Endothelial cell (in vitro differentiated cells): ENCODE data around the gene ALCAM. TPM values are rescaled to one million over a fixed set of nuclear protein-coding genes. Genes with fewer than 3 reads are reported as not detected.

Experiments
- DNase-seq: peaks from one replicate; pipeline ENCODE4 v3.0.0; 2021; ENCODE audit warnings: low spot score
- H3K27ac Mint-ChIP-seq: one replicate; pipeline ENCODE4 v1.8.0; 2021; ENCODE audit warnings: mixed read lengths, inconsistent platforms; ENCODE audit not compliant: unreplicated experiment
- H3K27me3 Mint-ChIP-seq: one replicate; pipeline ENCODE4 v1.8.0; 2021; ENCODE audit warnings: mild to moderate bottlenecking, moderate library complexity, mixed read lengths, inconsistent platforms; ENCODE audit not compliant: unreplicated experiment
- H3K36me3 Mint-ChIP-seq: one replicate; pipeline ENCODE4 v1.8.0; 2021; ENCODE audit warnings: mild to moderate bottlenecking, low read depth, mixed read lengths, inconsistent platforms; ENCODE audit not compliant: unreplicated experiment
- H3K4me1 Mint-ChIP-seq: one replicate; pipeline ENCODE4 v1.8.0; 2021; ENCODE audit warnings: mild to moderate bottlenecking, mixed read lengths, inconsistent platforms; ENCODE audit not compliant: unreplicated experiment
- H3K4me3 Mint-ChIP-seq: one replicate; pipeline ENCODE4 v1.8.0; 2021; ENCODE audit warnings: mild to moderate bottlenecking, mixed read lengths, inconsistent platforms; ENCODE audit not compliant: unreplicated experiment
- H3K9me3 Mint-ChIP-seq: one replicate; pipeline ENCODE4 v1.8.0; 2021; ENCODE audit warnings: mixed read lengths, inconsistent platforms; ENCODE audit not compliant: unreplicated experiment
- total RNA-seq: library from RNA; stranded (reverse); fragmentation: NEBNext Ultra II Directional; extraction: Animal tissue kit (Norgen Biotek cat#: 25700); gene quantifications from one replicate; pipeline ENCODE4 v1.2.1, GENCODE V29; 2021; ENCODE audit not compliant: unreplicated experiment
- TF ChIP-seq, protein P1 (sequence below): fragments of 200-600 bp; sonication (generic); IDR thresholded peaks from one replicate; pipeline ENCODE4 v1.5.0; 2021; ENCODE audit warnings: antibody characterized with exemption; ENCODE audit not compliant: unreplicated experiment

The ALCAM gene
- total RNA-seq, 1 donor from 2014 or later = 14.0 TPM

GRCh38 chr3:105537371-105538080, 170.8 kb downstream of the ALCAM start:
- Mint-ChIP-seq H3K9me3 (no peaks in the 10 kb centered on the region), H3K4me3 (no peak overlapping the region), H3K27me3 (no peaks in the 10 kb centered on the region), H3K27ac (no peak overlapping the region), H3K36me3 (no peaks in the 10 kb centered on the region), H3K4me1 (no peaks in the 10 kb centered on the region)
- no peak for DNase-seq
- TF ChIP-seq, protein P1, sequence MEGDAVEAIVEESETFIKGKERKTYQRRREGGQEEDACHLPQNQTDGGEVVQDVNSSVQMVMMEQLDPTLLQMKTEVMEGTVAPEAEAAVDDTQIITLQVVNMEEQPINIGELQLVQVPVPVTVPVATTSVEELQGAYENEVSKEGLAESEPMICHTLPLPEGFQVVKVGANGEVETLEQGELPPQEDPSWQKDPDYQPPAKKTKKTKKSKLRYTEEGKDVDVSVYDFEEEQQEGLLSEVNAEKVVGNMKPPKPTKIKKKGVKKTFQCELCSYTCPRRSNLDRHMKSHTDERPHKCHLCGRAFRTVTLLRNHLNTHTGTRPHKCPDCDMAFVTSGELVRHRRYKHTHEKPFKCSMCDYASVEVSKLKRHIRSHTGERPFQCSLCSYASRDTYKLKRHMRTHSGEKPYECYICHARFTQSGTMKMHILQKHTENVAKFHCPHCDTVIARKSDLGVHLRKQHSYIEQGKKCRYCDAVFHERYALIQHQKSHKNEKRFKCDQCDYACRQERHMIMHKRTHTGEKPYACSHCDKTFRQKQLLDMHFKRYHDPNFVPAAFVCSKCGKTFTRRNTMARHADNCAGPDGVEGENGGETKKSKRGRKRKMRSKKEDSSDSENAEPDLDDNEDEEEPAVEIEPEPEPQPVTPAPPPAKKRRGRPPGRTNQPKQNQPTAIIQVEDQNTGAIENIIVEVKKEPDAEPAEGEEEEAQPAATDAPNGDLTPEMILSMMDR = no peak

GRCh38 chr3:105538483-105538882, 171.8 kb downstream of the ALCAM start:
- Mint-ChIP-seq H3K9me3 (no peaks in the 10 kb centered on the region), H3K27ac (no peak overlapping the region), H3K36me3 (no peaks in the 10 kb centered on the region), H3K4me1 (no peaks in the 10 kb centered on the region), H3K4me3 (no peak overlapping the region), H3K27me3 (no peaks in the 10 kb centered on the region)
- no peak for DNase-seq
- TF ChIP-seq, protein P1 = no peak

- H3K4me1 Mint-ChIP-seq = no peaks in the 10 kb centered on the region
- DNase-seq = no peak
- H3K36me3 Mint-ChIP-seq = no peaks in the 10 kb centered on the region
- no peaks in the 10 kb centered on the region for H3K27me3 Mint-ChIP-seq
- H3K4me3 Mint-ChIP-seq = no peak overlapping the region
- H3K9me3 Mint-ChIP-seq = no peaks in the 10 kb centered on the region
- H3K27ac Mint-ChIP-seq = no peak overlapping the region
- TF ChIP-seq, protein P1 = no peak
Observed at GRCh38 chr3:105539897-105540296, 173.2 kb downstream of the ALCAM start.

DNA sequence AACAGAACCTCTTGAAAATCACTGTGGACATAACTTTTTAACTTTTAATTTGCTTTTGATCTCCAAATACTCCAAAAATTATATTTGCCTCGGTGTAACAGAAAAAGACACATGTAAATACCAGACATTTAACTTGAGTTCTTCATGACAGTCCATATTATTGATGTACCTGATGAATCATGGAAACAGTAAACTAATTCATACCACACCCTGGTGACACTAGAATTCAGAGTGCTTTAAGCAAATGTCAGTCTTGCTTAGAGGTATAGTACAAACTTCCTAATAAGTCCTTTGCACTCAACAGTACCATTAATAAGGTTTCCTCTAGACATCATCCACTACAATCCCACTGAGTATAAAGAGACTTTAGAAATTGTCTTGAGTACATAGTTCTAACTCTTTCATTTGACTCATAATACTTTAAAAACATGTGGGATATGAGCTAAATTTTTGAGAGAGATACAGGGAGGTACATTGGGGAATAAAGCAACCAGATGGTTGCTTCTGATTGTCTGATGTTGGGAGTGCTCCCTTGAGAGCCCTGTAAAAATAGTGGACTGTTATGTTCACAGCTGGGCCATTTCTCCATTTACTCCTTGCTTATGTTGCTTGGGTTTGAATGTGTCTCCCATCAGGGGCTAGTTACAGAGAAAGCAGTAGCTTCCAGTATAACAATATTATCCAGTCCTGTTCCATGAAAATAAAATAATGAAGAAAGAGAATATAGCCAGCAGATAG, 175.7 kb downstream of the ALCAM start:
- Mint-ChIP-seq H3K9me3 (no peaks in the 10 kb centered on the region), H3K36me3 (no peaks in the 10 kb centered on the region), H3K27ac (no peak overlapping the region), H3K4me1 (no peaks in the 10 kb centered on the region), H3K4me3 (no peak overlapping the region), H3K27me3 (no peaks in the 10 kb centered on the region)
- no peak for DNase-seq
- TF ChIP-seq, protein P1 = no peak

DNA sequence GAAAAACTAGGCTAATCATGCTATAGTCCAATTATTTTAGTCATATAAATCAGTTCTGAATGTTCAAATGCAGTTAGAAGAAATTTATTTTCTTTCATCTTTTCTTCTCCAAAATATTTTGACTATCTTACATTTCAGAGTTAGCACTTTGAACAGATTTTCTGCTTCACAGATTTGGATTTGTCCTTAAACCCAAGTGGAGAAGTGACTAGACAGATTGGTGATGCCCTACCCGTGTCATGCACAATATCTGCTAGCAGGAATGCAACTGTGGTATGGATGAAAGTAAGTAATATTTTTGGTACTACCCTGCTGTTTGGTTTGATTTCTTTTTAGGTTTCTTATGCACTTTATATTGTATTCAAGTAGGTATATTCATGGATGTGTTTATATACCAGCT, 178.3 kb downstream of the ALCAM start:
- Mint-ChIP-seq H3K4me1 (no peaks in the 10 kb centered on the region), H3K9me3 (no peaks in the 10 kb centered on the region), H3K36me3 (no peaks in the 10 kb centered on the region), H3K27me3 (no peaks in the 10 kb centered on the region), H3K27ac (no peak overlapping the region), H3K4me3 (no peak overlapping the region)
- DNase-seq = no peak
- TF ChIP-seq, protein P1 = no peak
